Peyer's patch (tissue), 4 donors: ENCODE data around the gene RFX5.

Source experiments
- POLR2A ChIP-seq, 2 donors: fragments of 450-650 bp; IDR thresholded peaks; one replicate each; pipeline ENCODE4 v1.5.1; 2017; ENCODE audit warnings: antibody characterized with exemption in 2 of 2, mild to moderate bottlenecking in 2 of 2, moderate library complexity in 2 of 2
- TF ChIP-seq, protein P1 (sequence below), 6 experiments: fragments of 450-650 bp in 4 of 6; fragments of 200-600 bp in 2 of 6; sonication (generic) in 1 of 6; IDR thresholded peaks; one replicate each; pipeline ENCODE4 v1.5.1; 2017 to 2019; ENCODE audit warnings: antibody characterized with exemption in 6 of 6, mild to moderate bottlenecking in 3 of 6, moderate library complexity in 1 of 6

DNA sequence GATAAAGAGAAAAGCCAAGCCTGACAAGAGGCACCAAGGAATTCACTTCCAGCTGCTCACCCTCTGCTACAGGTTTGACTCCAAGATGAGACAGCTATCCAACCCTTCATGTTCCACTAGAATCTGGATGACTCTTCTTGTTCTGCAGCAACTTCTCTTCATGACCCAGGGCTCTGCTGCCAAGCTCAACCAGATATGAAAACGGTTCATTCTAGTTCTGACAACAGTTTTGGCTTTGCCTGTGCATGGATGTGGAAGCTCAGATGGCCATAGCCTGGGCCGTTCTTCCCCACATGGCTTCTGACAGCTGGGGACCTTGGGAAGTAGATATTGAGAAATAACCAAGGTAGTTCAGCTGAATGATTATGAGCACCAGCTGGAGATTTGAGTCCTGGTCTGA, 33.6 kb downstream of the RFX5 start:
- TF ChIP-seq, protein P1, sequence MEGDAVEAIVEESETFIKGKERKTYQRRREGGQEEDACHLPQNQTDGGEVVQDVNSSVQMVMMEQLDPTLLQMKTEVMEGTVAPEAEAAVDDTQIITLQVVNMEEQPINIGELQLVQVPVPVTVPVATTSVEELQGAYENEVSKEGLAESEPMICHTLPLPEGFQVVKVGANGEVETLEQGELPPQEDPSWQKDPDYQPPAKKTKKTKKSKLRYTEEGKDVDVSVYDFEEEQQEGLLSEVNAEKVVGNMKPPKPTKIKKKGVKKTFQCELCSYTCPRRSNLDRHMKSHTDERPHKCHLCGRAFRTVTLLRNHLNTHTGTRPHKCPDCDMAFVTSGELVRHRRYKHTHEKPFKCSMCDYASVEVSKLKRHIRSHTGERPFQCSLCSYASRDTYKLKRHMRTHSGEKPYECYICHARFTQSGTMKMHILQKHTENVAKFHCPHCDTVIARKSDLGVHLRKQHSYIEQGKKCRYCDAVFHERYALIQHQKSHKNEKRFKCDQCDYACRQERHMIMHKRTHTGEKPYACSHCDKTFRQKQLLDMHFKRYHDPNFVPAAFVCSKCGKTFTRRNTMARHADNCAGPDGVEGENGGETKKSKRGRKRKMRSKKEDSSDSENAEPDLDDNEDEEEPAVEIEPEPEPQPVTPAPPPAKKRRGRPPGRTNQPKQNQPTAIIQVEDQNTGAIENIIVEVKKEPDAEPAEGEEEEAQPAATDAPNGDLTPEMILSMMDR (IDR thresholded peaks at IDR 0.05), result no peak
- no peak for TF ChIP-seq POLR2A (IDR thresholded peaks at IDR 0.05)
